K562 (cell line): ENCODE data around the gene COL23A1. TPM values are rescaled to one million over a fixed set of nuclear protein-coding genes. Genes with fewer than 3 reads are reported as not detected.

Source experiments
- ARID4B ChIP-seq: sonication (generic); formaldehyde crosslinking; IDR thresholded peaks from 2 replicates; pipeline ENCODE4 v1.8.0; 2022; ENCODE audit warnings: mild to moderate bottlenecking, missing genetic modification reagents
- CBX3 ChIP-seq, 2 experiments: IDR thresholded peaks; 1 replicate in 1 of 2; 2 replicates in 1 of 2; pipeline ENCODE4 v1.6.1; 2012; ENCODE audit warnings: inconsistent platforms in 2 of 2, low read length in 2 of 2, borderline replicate concordance in 1 of 2, control low read depth in 1 of 2
- CREB1 ChIP-seq, 2 experiments: sonication (generic) in 1 of 2; formaldehyde crosslinking in 1 of 2; IDR thresholded peaks; 2 replicates each; pipeline versions ENCODE4 v1.6.1 to v1.8.0; 2012 to 2022; ENCODE audit warnings: inconsistent platforms in 1 of 2, mild to moderate bottlenecking in 1 of 2, missing genetic modification reagents in 1 of 2, moderate library complexity in 1 of 2
- FOXJ3 ChIP-seq: sonication (generic); formaldehyde crosslinking; IDR thresholded peaks from 2 replicates; pipeline ENCODE4 v1.4.0; 2020; ENCODE audit warnings: mild to moderate bottlenecking, missing genetic modification reagents
- GMEB1 ChIP-seq: fragments of 250-450 bp; sonication (Bioruptor Pico); IDR thresholded peaks from 2 replicates; pipeline ENCODE4 v1.4.0; 2020; ENCODE audit warnings: mild to moderate bottlenecking
- KLF10 ChIP-seq: fragments of 250-450 bp; sonication (Bioruptor Pico); IDR thresholded peaks from 2 replicates; pipeline ENCODE4 v1.6.1; 2021; ENCODE audit warnings: matching md5 sums
- NCOA2 ChIP-seq, 2 experiments: fragments of 450-650 bp; IDR thresholded peaks; 2 replicates each; pipeline ENCODE4 v1.6.1; 2018; ENCODE audit warnings: mild to moderate bottlenecking in 2 of 2, moderate library complexity in 1 of 2; ENCODE audit not compliant: partially characterized antibody in 2 of 2
- NCOA4 ChIP-seq: fragments of 450-650 bp; IDR thresholded peaks from 2 replicates; pipeline ENCODE4 v1.6.1; 2018; ENCODE audit warnings: mild to moderate bottlenecking; ENCODE audit not compliant: partially characterized antibody
- PHTF2 ChIP-seq: fragments of 250-450 bp; sonication (Bioruptor Pico); IDR thresholded peaks from 2 replicates; pipeline ENCODE4 v1.5.0; 2021; ENCODE audit warnings: mild to moderate bottlenecking
- RFX1 ChIP-seq: fragments of 450-650 bp; IDR thresholded peaks from 2 replicates; pipeline ENCODE4 v1.6.1; 2016; ENCODE audit warnings: mild to moderate bottlenecking, moderate library complexity
- SNRNP70 ChIP-seq: fragments of 200-400 bp; formaldehyde crosslinking; optimal IDR thresholded peaks from 2 replicates; pipeline ENCODE3; 2017; ENCODE audit warnings: low read depth, low read length
- TRIM24 ChIP-seq, 2 experiments: fragments of 450-650 bp; IDR thresholded peaks; 2 replicates each; pipeline ENCODE4 v1.6.1; 2016
- ZBTB49 ChIP-seq: sonication (generic); formaldehyde crosslinking; IDR thresholded peaks from 2 replicates; pipeline ENCODE4 v1.8.0; 2022; ENCODE audit warnings: missing genetic modification reagents, mild to moderate bottlenecking, borderline replicate concordance
- ZBTB8A ChIP-seq: fragments of 450-650 bp; IDR thresholded peaks from 2 replicates; pipeline ENCODE4 v1.6.1; 2018; ENCODE audit warnings: mild to moderate bottlenecking, moderate library complexity; ENCODE audit not compliant: partially characterized antibody
- ZFP1 ChIP-seq: fragments of 450-650 bp; formaldehyde crosslinking; IDR thresholded peaks from 2 replicates; pipeline ENCODE4 v1.4.0; 2020; ENCODE audit warnings: mild to moderate bottlenecking, mixed read lengths
- ZNF175 ChIP-seq: fragments of 200-800 bp; sonication (Bioruptor generic); IDR thresholded peaks from 2 replicates; pipeline ENCODE4 v1.6.1; 2016; ENCODE audit warnings: low read depth, mild to moderate bottlenecking, missing genetic modification characterization, missing compliant biosample characterization
- ZNF24 ChIP-seq: fragments of 450-650 bp; IDR thresholded peaks from 2 replicates; pipeline ENCODE4 v1.6.1; 2016
- ZNF280A ChIP-seq: fragments of 450-650 bp; IDR thresholded peaks from 2 replicates; pipeline ENCODE4 v1.6.1; 2018; ENCODE audit warnings: mild to moderate bottlenecking, low read depth; ENCODE audit not compliant: partially characterized antibody
- ZNF41 ChIP-seq: fragments of 250-450 bp; sonication (Bioruptor Pico); conservative IDR thresholded peaks from 2 replicates; pipeline ENCODE4 v1.4.0; 2020; ENCODE audit warnings: mild to moderate bottlenecking
- polyA plus RNA-seq, 8 experiments: library from polyadenylated mRNA; depleted of rRNA in 4 of 8; stranded (reverse) in 5 of 8; unstranded in 3 of 8; fragments of >200 nt; fragmentation: Nextera tagmentation in 2 of 8; fragmentation: Illumina TruSeq in 1 of 8; extraction: Ambion mirVana in 2 of 8; extraction: Trizol in 1 of 8; gene quantifications; 2 replicates each; pipeline versions ENCODE4 v1.2.1 to v1.2.3, GENCODE V29; 2011 to 2014; ENCODE audit warnings: inconsistent platforms in 1 of 8, missing spikeins in 1 of 8
- total RNA-seq, 7 experiments: library from RNA; depleted of rRNA in 6 of 7; stranded (reverse); fragments of >200 nt in 6 of 7; fragmentation: Illumina TruSeq in 2 of 7; extraction: Trizol in 2 of 7; gene quantifications; 2 replicates each; pipeline versions ENCODE4 v1.2.1 to v1.2.3, GENCODE V29; 2011 to 2021; ENCODE audit warnings: low replicate concordance in 1 of 7

COL23A1 gene
- total and polyA plus RNA-seq, 9 of the 15 experiments (the other 6 are each of a cell fraction or from before 2014, with no cell fraction given) = 0.09 TPM; not detected in 8

- TF ChIP-seq ZBTB49 (CRISPR knock-in tag) = no peak
- no peak for TF ChIP-seq RFX1
- no peak for TF ChIP-seq ZBTB8A
- no peak for TF ChIP-seq SNRNP70
- no peak for TF ChIP-seq GMEB1 (CRISPR knock-in tag)
- peak; percentile 71 for TF ChIP-seq ZNF280A
- TF ChIP-seq CBX3 (IDR thresholded peaks at IDR 0.05; ENCODE audit: borderline replicate concordance in 1 of 2, low read length in 2 of 2) = peak in 1 of 2 experiments; percentile 83; a peak in 1 of 3 replicates
- TF ChIP-seq ZFP1 = peak; percentile 95
- no peak for TF ChIP-seq NCOA4
- no peak for TF ChIP-seq ARID4B (CRISPR knock-in tag)
- 0 out of 4 replicates have a peak, but pooled peaks of 1 of the 2 experiments have one; percentile 17 for TF ChIP-seq TRIM24 (IDR thresholded peaks at IDR 0.05)
- no peak for TF ChIP-seq NCOA2 (IDR thresholded peaks at IDR 0.05; ENCODE audit: partially characterized antibody in 2 of 2)
- TF ChIP-seq PHTF2 (CRISPR knock-in tag) = no peak
- no peak for TF ChIP-seq CREB1 (IDR thresholded peaks at IDR 0.05)
- TF ChIP-seq CREB1 (CRISPR knock-in tag; IDR thresholded peaks at IDR 0.05) = no peak
- TF ChIP-seq ZNF24 = no peak
- no peak for TF ChIP-seq ZNF41
- no peak for TF ChIP-seq FOXJ3 (CRISPR knock-in tag)
- TF ChIP-seq KLF10 (CRISPR knock-in tag) = no peak
- no peak for TF ChIP-seq ZNF175
Measured at GRCh38 chr5:178595150-178595549, 5.0 kb upstream of the COL23A1 start (continued).
